PC-3 (cell line): ENCODE results near the gene GRHPR.

Source experiments
- EZH2 ChIP-seq: fragments of 300-600 bp; sonication (generic); IDR thresholded peaks from one replicate; pipeline ENCODE4 v1.6.1; 2017; ENCODE audit warnings: antibody characterized with exemption, mild to moderate bottlenecking, low read length; ENCODE audit not compliant: unreplicated experiment
- TF ChIP-seq, protein P1 (sequence below): fragments of 300-600 bp; sonication (generic); conservative IDR thresholded peaks from 2 replicates; pipeline ENCODE4 v1.5.1; 2017; ENCODE audit warnings: antibody characterized with exemption, low read depth, mild to moderate bottlenecking, low read length

DNA sequence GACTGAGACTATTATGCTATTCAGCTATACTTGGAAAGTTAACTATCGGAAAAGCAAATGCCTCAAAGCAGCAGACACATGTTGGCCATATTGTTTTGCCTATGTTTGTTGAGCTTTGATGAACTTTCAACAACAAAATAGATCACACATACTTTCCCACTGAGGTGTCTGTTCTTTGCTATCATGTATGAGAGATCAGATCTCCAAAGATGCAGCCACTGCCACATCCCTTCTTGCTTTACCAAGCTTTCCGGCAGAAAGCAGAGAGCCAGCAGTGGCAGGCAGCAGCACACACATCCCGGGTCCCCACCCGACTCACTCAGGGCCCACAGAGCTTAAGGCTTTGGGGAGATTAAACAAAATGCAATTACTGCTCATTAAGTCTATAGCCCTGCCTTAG lies 23.9 kb downstream of the GRHPR start:
- TF ChIP-seq, protein P1, sequence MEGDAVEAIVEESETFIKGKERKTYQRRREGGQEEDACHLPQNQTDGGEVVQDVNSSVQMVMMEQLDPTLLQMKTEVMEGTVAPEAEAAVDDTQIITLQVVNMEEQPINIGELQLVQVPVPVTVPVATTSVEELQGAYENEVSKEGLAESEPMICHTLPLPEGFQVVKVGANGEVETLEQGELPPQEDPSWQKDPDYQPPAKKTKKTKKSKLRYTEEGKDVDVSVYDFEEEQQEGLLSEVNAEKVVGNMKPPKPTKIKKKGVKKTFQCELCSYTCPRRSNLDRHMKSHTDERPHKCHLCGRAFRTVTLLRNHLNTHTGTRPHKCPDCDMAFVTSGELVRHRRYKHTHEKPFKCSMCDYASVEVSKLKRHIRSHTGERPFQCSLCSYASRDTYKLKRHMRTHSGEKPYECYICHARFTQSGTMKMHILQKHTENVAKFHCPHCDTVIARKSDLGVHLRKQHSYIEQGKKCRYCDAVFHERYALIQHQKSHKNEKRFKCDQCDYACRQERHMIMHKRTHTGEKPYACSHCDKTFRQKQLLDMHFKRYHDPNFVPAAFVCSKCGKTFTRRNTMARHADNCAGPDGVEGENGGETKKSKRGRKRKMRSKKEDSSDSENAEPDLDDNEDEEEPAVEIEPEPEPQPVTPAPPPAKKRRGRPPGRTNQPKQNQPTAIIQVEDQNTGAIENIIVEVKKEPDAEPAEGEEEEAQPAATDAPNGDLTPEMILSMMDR = no peak
- no peak for TF ChIP-seq EZH2
